H9 (cell line): ENCODE data around the gene RFT1. TPM values are rescaled to one million over a fixed set of nuclear protein-coding genes. Genes with fewer than 3 reads are reported as not detected.

ENCODE experiments used
- DNase-seq: peaks from one replicate; pipeline ENCODE4 v3.0.0-alpha.2; 2017
- H2AFZ ChIP-seq: one replicate; pipeline ENCODE4 v1.6.1; 2013; ENCODE audit warnings: mild to moderate bottlenecking, low read length, control low read depth, moderate library complexity
- H2AK5ac ChIP-seq: 2 replicates; pipeline ENCODE4 v1.6.1; 2013; ENCODE audit warnings: low read length, control low read depth, mixed read lengths; ENCODE audit not compliant: insufficient read length
- H2BK120ac ChIP-seq: one replicate; pipeline ENCODE4 v1.6.1; 2013; ENCODE audit warnings: low read depth, mild to moderate bottlenecking, low read length, control low read depth, inconsistent platforms; ENCODE audit not compliant: poor library complexity, severe bottlenecking
- H2BK12ac ChIP-seq: 2 replicates; pipeline ENCODE4 v1.6.1; 2013; ENCODE audit warnings: low read length, control low read depth, mixed read lengths, low read depth; ENCODE audit not compliant: insufficient read length
- H2BK15ac ChIP-seq: 2 replicates; pipeline ENCODE4 v1.6.1; 2013; ENCODE audit warnings: low read depth, low read length, control low read depth
- H2BK20ac ChIP-seq: one replicate; pipeline ENCODE4 v1.6.1; 2013; ENCODE audit warnings: low read depth, mild to moderate bottlenecking, low read length, control low read depth, inconsistent platforms; ENCODE audit not compliant: poor library complexity, severe bottlenecking
- H2BK5ac ChIP-seq: 2 replicates; pipeline ENCODE4 v1.6.1; 2013; ENCODE audit warnings: low read length, control low read depth, mixed read lengths; ENCODE audit not compliant: insufficient read length
- H3K14ac ChIP-seq: 2 replicates; pipeline ENCODE4 v1.6.1; 2013; ENCODE audit warnings: low read length, control low read depth; ENCODE audit not compliant: insufficient read depth
- H3K18ac ChIP-seq: 2 replicates; pipeline ENCODE4 v1.6.1; 2013; ENCODE audit warnings: low read depth, mild to moderate bottlenecking, mixed read lengths, low read length, control low read depth; ENCODE audit not compliant: insufficient read length
- H3K23ac ChIP-seq: 2 replicates; pipeline ENCODE4 v1.6.1; 2013; ENCODE audit warnings: low read length, control low read depth, mixed read lengths, low read depth; ENCODE audit not compliant: insufficient read length
- H3K23me2 ChIP-seq: 2 replicates; pipeline ENCODE4 v1.6.1; 2013; ENCODE audit warnings: low read depth, mild to moderate bottlenecking, mixed read lengths, low read length, control low read depth; ENCODE audit not compliant: insufficient read length, poor library complexity, severe bottlenecking
- H3K27ac ChIP-seq: 2 replicates; pipeline ENCODE4 v1.5.1; 2013; ENCODE audit warnings: low read length, control low read depth, mixed read lengths, low read depth; ENCODE audit not compliant: insufficient read length
- H3K27me3 ChIP-seq: 2 replicates; pipeline ENCODE4 v1.6.1; 2013; ENCODE audit warnings: low read length, control low read depth, inconsistent platforms; ENCODE audit not compliant: insufficient read depth
- H3K4ac ChIP-seq: 2 replicates; pipeline ENCODE4 v1.6.1; 2013; ENCODE audit warnings: low read depth, mild to moderate bottlenecking, control low read depth, inconsistent platforms, low read length, moderate library complexity
- H3K4me1 ChIP-seq: 2 replicates; pipeline ENCODE4 v1.6.1; 2013; ENCODE audit warnings: low read length, control low read depth, inconsistent platforms; ENCODE audit not compliant: insufficient read depth
- H3K4me2 ChIP-seq: 2 replicates; pipeline ENCODE4 v1.6.1; 2013; ENCODE audit warnings: low read length, control low read depth, mixed read lengths; ENCODE audit not compliant: insufficient read length, insufficient read depth
- H3K56ac ChIP-seq: 2 replicates; pipeline ENCODE4 v1.6.1; 2013; ENCODE audit warnings: low read depth, mild to moderate bottlenecking, mixed read lengths, low read length, control low read depth; ENCODE audit not compliant: insufficient read length
- H3K79me1 ChIP-seq: 2 replicates; pipeline ENCODE4 v1.6.1; 2013; ENCODE audit warnings: low read depth, mild to moderate bottlenecking, moderate library complexity, low read length, control low read depth, inconsistent platforms; ENCODE audit not compliant: insufficient read depth, poor library complexity, severe bottlenecking
- H3K79me2 ChIP-seq: 2 replicates; pipeline ENCODE4 v1.6.1; 2013; ENCODE audit warnings: low read length, control low read depth, inconsistent platforms; ENCODE audit not compliant: insufficient read depth
- H3K9ac ChIP-seq: 2 replicates; pipeline ENCODE4 v1.6.1; 2013; ENCODE audit warnings: low read length, control low read depth, mixed read lengths; ENCODE audit not compliant: insufficient read length; ENCODE audit errors: extremely low read depth
- H3K9me3 ChIP-seq: one replicate; pipeline ENCODE4 v1.6.1; 2013; ENCODE audit warnings: low read depth, low read length, inconsistent platforms; ENCODE audit not compliant: control insufficient read depth
- H3T11ph ChIP-seq: one replicate; pipeline ENCODE4 v1.6.1; 2013; ENCODE audit warnings: mild to moderate bottlenecking, low read length, control low read depth, inconsistent platforms
- H4K20me1 ChIP-seq: one replicate; pipeline ENCODE4 v1.6.1; 2013; ENCODE audit not compliant: control insufficient read depth, insufficient read length, insufficient read depth
- H4K5ac ChIP-seq: 2 replicates; pipeline ENCODE4 v1.6.1; 2013; ENCODE audit warnings: low read depth, mild to moderate bottlenecking, mixed read lengths, low read length, control low read depth; ENCODE audit not compliant: insufficient read length
- H4K8ac ChIP-seq: replicated peaks from 2 replicates; pipeline ENCODE4 v1.6.1; 2013; ENCODE audit warnings: low read length, control low read depth, mixed read lengths, low read depth; ENCODE audit not compliant: insufficient read length
- H4K91ac ChIP-seq: 2 replicates; pipeline ENCODE4 v1.6.1; 2013; ENCODE audit warnings: low read depth, mild to moderate bottlenecking, moderate library complexity, mixed read lengths, low read length, control low read depth; ENCODE audit not compliant: insufficient read length
- H3K27ac Mint-ChIP-seq, 3 experiments: 2 replicates in 2 of 3; 3 replicates in 1 of 3; pipeline ENCODE4 v1.8.0; 2020 to 2021; ENCODE audit warnings: mixed read lengths in 3 of 3, mild to moderate bottlenecking in 1 of 3, moderate library complexity in 1 of 3
- H3K27me3 Mint-ChIP-seq: 2 replicates; pipeline ENCODE4 v1.8.0; 2021; ENCODE audit warnings: low read depth, mild to moderate bottlenecking, moderate library complexity, mixed read lengths
- H3K36me3 Mint-ChIP-seq, 3 experiments: 2 replicates in 2 of 3; 3 replicates in 1 of 3; pipeline ENCODE4 v1.8.0; 2020 to 2021; ENCODE audit warnings: low read depth in 3 of 3, mixed read lengths in 3 of 3; ENCODE audit not compliant: insufficient read depth in 1 of 3
- H3K4me1 Mint-ChIP-seq, 2 experiments: 2 replicates each; pipeline ENCODE4 v1.8.0; 2020; ENCODE audit warnings: mixed read lengths in 2 of 2
- H3K4me3 Mint-ChIP-seq, 2 experiments: 2 replicates in 1 of 2; 3 replicates in 1 of 2; pipeline ENCODE4 v1.8.0; 2020 to 2021; ENCODE audit warnings: mild to moderate bottlenecking in 2 of 2, mixed read lengths in 2 of 2, moderate library complexity in 1 of 2
- H3K9me3 Mint-ChIP-seq, 2 experiments: 2 replicates in 1 of 2; 3 replicates in 1 of 2; pipeline ENCODE4 v1.8.0; 2020; ENCODE audit warnings: mild to moderate bottlenecking in 2 of 2, mixed read lengths in 2 of 2, moderate library complexity in 1 of 2
- CTCF ChIP-seq: fragments of 200-600 bp; sonication (generic); conservative IDR thresholded peaks from 3 replicates; pipeline ENCODE4 v1.8.0; 2021; ENCODE audit warnings: antibody characterized with exemption, mild to moderate bottlenecking
- WGBS: extraction: QIAGEN DNeasy Blood & Tissue Kit; methylation state at CpG from one replicate; pipeline ENCODE4 v1.1.7; 2013; ENCODE audit warnings: missing lambda C conversion rate, low lambda C conversion rate, mixed read lengths; ENCODE audit not compliant: insufficient read length; ENCODE audit errors: extremely low coverage; 5-methylcytosine and 5-hydroxymethylcytosine counted together
- total RNA-seq: library from RNA; stranded (reverse); gene quantifications from 2 replicates; pipeline ENCODE4 v1.2.1, GENCODE V29; 2021

Gene RFT1
- total RNA-seq, 1 experiment from 2014 or later: 24.1 TPM

DNA sequence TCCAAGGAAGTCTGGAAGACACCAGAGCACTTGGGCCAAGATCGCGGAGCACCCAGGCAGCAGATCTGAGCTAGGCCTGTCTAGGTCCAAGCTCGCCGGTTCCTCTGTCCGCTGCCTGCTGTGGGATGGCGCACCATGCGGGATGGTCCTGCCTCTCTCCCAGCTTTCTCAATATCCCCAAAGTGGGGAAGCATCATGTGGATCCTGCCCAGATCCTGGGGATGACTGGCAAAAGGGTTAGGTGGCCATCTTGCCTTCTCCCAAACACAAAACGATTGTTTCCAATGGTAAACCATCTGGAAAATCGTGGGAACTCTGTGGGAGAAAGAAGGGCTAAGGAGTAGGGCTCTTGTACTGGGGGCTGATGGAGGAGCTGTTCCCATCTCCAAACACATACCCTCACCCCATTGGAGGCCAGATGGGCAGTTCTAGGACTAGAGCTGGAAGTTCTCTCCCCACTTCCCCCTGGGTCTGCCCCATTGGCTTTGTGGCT, 39.6 kb upstream of the RFT1 start:
- Mint-ChIP-seq H3K4me3 (no peak overlapping the region), H3K27me3 (no peaks in the 10 kb centered on the region), H3K9me3 (no peaks in the 10 kb centered on the region), H3K27ac (no peak overlapping the region; a peak in 1 of 7 replicates), H3K4me1 (peaks cover 46 to 58% of the 10 kb centered on the region in 2 experiments), H3K36me3 (peaks cover 0 to 4% (median 3%) of the 10 kb centered on the region in 3 experiments; a peak in 1 of 7 replicates)
- H2AK5ac ChIP-seq: no peak overlapping the region
- H3K23ac ChIP-seq: no peak overlapping the region
- WGBS: no CpG with 5 or more reads among the region's 9 CpGs
- H3K9ac ChIP-seq: no peak overlapping the region
- no peak overlapping the region for H3K56ac ChIP-seq
- H4K8ac ChIP-seq: no peak overlapping the region
- no peak overlapping the region for H3K14ac ChIP-seq
- peaks cover 8% of the 10 kb centered on the region; the same call in 1 of the 2 replicates for H3K4me1 ChIP-seq
- no peak overlapping the region for H3K27ac ChIP-seq
- no peaks in the 10 kb centered on the region for H3K79me1 ChIP-seq
- no peaks in the 10 kb centered on the region for H4K20me1 ChIP-seq
- no peak overlapping the region for H4K5ac ChIP-seq
- H2BK5ac ChIP-seq: no peak overlapping the region
- H3K79me2 ChIP-seq: no peaks in the 10 kb centered on the region; the same call in 1 of the 2 replicates
- no peak overlapping the region for H3K4ac ChIP-seq
- no peaks in the 10 kb centered on the region for H3K27me3 ChIP-seq
- H3K4me2 ChIP-seq: no peak overlapping the region
- H4K91ac ChIP-seq: no peak overlapping the region
- no peak overlapping the region for H3K18ac ChIP-seq
- H3T11ph ChIP-seq: no peak overlapping the region
- no peak for TF ChIP-seq CTCF
- H2BK120ac ChIP-seq: no peak overlapping the region
- no peak for DNase-seq
- no peak overlapping the region for H2BK20ac ChIP-seq
- H2BK12ac ChIP-seq: no peak overlapping the region
- no peaks in the 10 kb centered on the region for H3K9me3 ChIP-seq
- no peaks in the 10 kb centered on the region for H3K23me2 ChIP-seq
- H2BK15ac ChIP-seq: no peak overlapping the region
- H2AFZ ChIP-seq: no peak overlapping the region
